HG02970 (cell line): ENCODE data around the gene SOX8.
"Not testable (repeated sequence)": the region's sequence is repeated elsewhere in the genome, so short reads cannot be mapped to it uniquely, and the experiment has no call there.

Experiments used
- ATAC-seq: cut with Tn5 transposase; IDR thresholded peaks from one replicate; pipeline ENCODE4 v1.9.1; 2021; ENCODE audit warnings: mild to moderate bottlenecking, moderate library complexity, moderate number of reproducible peaks; ENCODE audit not compliant: unreplicated experiment, low FRiP score

The SOX8 gene

GRCh38 chr16:952321-952720, 29.2 kb upstream of the SOX8 start:
- ATAC-seq, result no peak

GRCh38 chr16:953818-954217, 27.8 kb upstream of the SOX8 start:
- ATAC-seq, result not testable (repeated sequence)

GRCh38 chr16:955766-956165, 25.8 kb upstream of the SOX8 start:
- not testable (repeated sequence) for ATAC-seq

- no peak for ATAC-seq
Measured at GRCh38 chr16:959232-960040, 22.1 kb upstream of the SOX8 start.

GRCh38 chr16:962366-962765, 19.2 kb upstream of the SOX8 start:
- ATAC-seq, result no peak

GRCh38 chr16:962901-963814, 18.4 kb upstream of the SOX8 start:
- no peak for ATAC-seq

GRCh38 chr16:963913-964312, 17.7 kb upstream of the SOX8 start:
- no peak for ATAC-seq

- ATAC-seq, result no peak
Measured at GRCh38 chr16:964356-965035, 17.1 kb upstream of the SOX8 start.

GRCh38 chr16:965036-965395, 16.6 kb upstream of the SOX8 start:
- no peak for ATAC-seq

GRCh38 chr16:965487-965886, 16.1 kb upstream of the SOX8 start:
- no peak for ATAC-seq

- no peak for ATAC-seq
Measured at GRCh38 chr16:966035-966434, 15.5 kb upstream of the SOX8 start.

- no peak for ATAC-seq
Measured at GRCh38 chr16:966505-966904, 15.1 kb upstream of the SOX8 start.

- no peak for ATAC-seq
Measured at GRCh38 chr16:967077-967541, 14.5 kb upstream of the SOX8 start.

GRCh38 chr16:967546-968295, 13.8 kb upstream of the SOX8 start:
- no peak for ATAC-seq

GRCh38 chr16:968620-969019, 12.9 kb upstream of the SOX8 start:
- ATAC-seq, result no peak

- ATAC-seq, result peak; percentile 1
Measured at GRCh38 chr16:969508-970385, 11.8 kb upstream of the SOX8 start.

- no peak for ATAC-seq
Measured at GRCh38 chr16:970386-970765, 11.2 kb upstream of the SOX8 start.

- ATAC-seq, result peak; percentile 85
Measured at GRCh38 chr16:970766-971581, 10.6 kb upstream of the SOX8 start, which contains the start of gene LMF1. Gene LMF1 (minus strand): TSS chr16:970984. CDS start chr16:970980, 4 bp downstream.

- ATAC-seq, result no peak
Measured at GRCh38 chr16:971582-971905, 10.0 kb upstream of the SOX8 start.
